Transverse colon (tissue), 4 donors: ENCODE data around the gene TCF21.

Experiments
- CTCF ChIP-seq, 5 experiments: fragments of 200-600 bp in 3 of 5; fragments of 450-650 bp in 2 of 5; sonication (generic) in 3 of 5; IDR thresholded peaks; 1 replicate in 2 of 5; 2 replicates in 3 of 5; pipeline ENCODE4 v1.5.1; 2016 to 2017; ENCODE audit warnings: antibody characterized with exemption in 5 of 5, inconsistent platforms in 3 of 5, mild to moderate bottlenecking in 2 of 5, moderate library complexity in 1 of 5
- EP300 ChIP-seq: sonication (generic); formaldehyde crosslinking; IDR thresholded peaks from one replicate; pipeline ENCODE4 v1.6.1; 2017; ENCODE audit warnings: antibody characterized with exemption, low read depth
- POLR2A ChIP-seq: fragments of 450-650 bp; IDR thresholded peaks from one replicate; pipeline ENCODE4 v1.6.1; 2016; ENCODE audit warnings: antibody characterized with exemption, mild to moderate bottlenecking, moderate library complexity
- POLR2AphosphoS5 ChIP-seq, 3 donors: sonication (generic); formaldehyde crosslinking; IDR thresholded peaks; one replicate each; pipeline ENCODE4 v1.6.1; 2016; ENCODE audit warnings: antibody characterized with exemption in 3 of 3

GRCh38 chr6:133921249-133921859 is 32.4 kb downstream of the TCF21 start:
- TF ChIP-seq CTCF (IDR thresholded peaks at IDR 0.05), result peak; percentile 60 to 86 (median 80)
- no peak for TF ChIP-seq POLR2AphosphoS5 (IDR thresholded peaks at IDR 0.05)
- TF ChIP-seq POLR2A, result no peak
- no peak for TF ChIP-seq EP300
